GM12878 (cell line): ENCODE results near the gene CSK. TPM values are rescaled to one million over a fixed set of nuclear protein-coding genes. Genes with fewer than 3 reads are reported as not detected.

Experiments used
- CEBPB ChIP-seq, 2 experiments: fragments of 150-350 bp in 1 of 2; IDR thresholded peaks; 2 replicates each; pipeline ENCODE4 v1.6.1; 2012 to 2014; ENCODE audit warnings: low read depth in 2 of 2, low read length in 2 of 2, borderline replicate concordance in 1 of 2, inconsistent platforms in 1 of 2
- CREM ChIP-seq: IDR thresholded peaks from 2 replicates; pipeline ENCODE4 v1.6.1; 2014; ENCODE audit warnings: antibody characterized with exemption, low read depth
- FOXK2 ChIP-seq: fragments of 450-650 bp; IDR thresholded peaks from 2 replicates; pipeline ENCODE4 v1.6.1; 2017; ENCODE audit warnings: mild to moderate bottlenecking, moderate library complexity
- IKZF2 ChIP-seq, 2 experiments: fragments of 450-650 bp; IDR thresholded peaks; 2 replicates each; pipeline ENCODE4 v1.6.1; 2017; ENCODE audit warnings: mild to moderate bottlenecking in 2 of 2, moderate library complexity in 2 of 2
- KAT2A ChIP-seq: conservative IDR thresholded peaks from 2 replicates; pipeline ENCODE4 v1.6.1; 2011; ENCODE audit warnings: low read depth, low read length; ENCODE audit not compliant: control insufficient read depth
- NBN ChIP-seq: fragments of 450-650 bp; IDR thresholded peaks from 2 replicates; pipeline ENCODE4 v1.6.1; 2016
- NRF1 ChIP-seq: conservative IDR thresholded peaks from 2 replicates; pipeline ENCODE4 v1.6.1; 2011; ENCODE audit warnings: mild to moderate bottlenecking, low read depth, low read length, improper control_type of control experiment
- RELA ChIP-seq: fragments of 450-650 bp; IDR thresholded peaks from 2 replicates; pipeline ENCODE4 v1.8.0; 2014; ENCODE audit warnings: borderline replicate concordance; ENCODE audit not compliant: partially characterized antibody
- SKIL ChIP-seq: fragments of 450-650 bp; IDR thresholded peaks from 2 replicates; pipeline ENCODE4 v1.6.1; 2017; ENCODE audit warnings: mild to moderate bottlenecking, low read depth, inconsistent platforms; ENCODE audit not compliant: poor library complexity, severe bottlenecking
- STAT1 ChIP-seq: fragments of 450-650 bp; conservative IDR thresholded peaks from 2 replicates; pipeline ENCODE4 v1.6.1; 2014; ENCODE audit warnings: antibody characterized with exemption, mild to moderate bottlenecking
- ZBTB33 ChIP-seq: fragments of 450-650 bp; IDR thresholded peaks from 2 replicates; pipeline ENCODE4 v1.6.1; 2017; ENCODE audit warnings: mild to moderate bottlenecking
- polyA plus RNA-seq, 11 experiments: library from polyadenylated mRNA; depleted of rRNA in 4 of 11; unstranded in 6 of 11; stranded (reverse) in 5 of 11; fragments of >200 nt; fragmentation: Nextera tagmentation in 4 of 11; fragmentation: Illumina TruSeq in 1 of 11; extraction: Ambion mirVana in 4 of 11; extraction: Trizol in 1 of 11; gene quantifications; 1 replicate in 1 of 11; 2 replicates in 10 of 11; pipeline versions ENCODE4 v1.2.1 to v1.2.3, GENCODE V29; 2011 to 2016; ENCODE audit warnings: inconsistent platforms in 2 of 11, missing spikeins in 2 of 11, low read depth in 1 of 11
- total RNA-seq, 4 experiments: library from RNA; depleted of rRNA in 3 of 4; stranded (reverse); fragments of >200 nt in 3 of 4; fragmentation: Illumina TruSeq in 1 of 4; extraction: Trizol in 1 of 4; gene quantifications; 2 replicates each; pipeline versions ENCODE4 v1.2.1 to v1.2.3, GENCODE V29; 2013 to 2021
- TF ChIP-seq, protein P1 (sequence below): fragments of 450-650 bp; IDR thresholded peaks from 2 replicates; pipeline ENCODE4 v1.6.1; 2017; ENCODE audit warnings: mild to moderate bottlenecking, moderate library complexity
- TF ChIP-seq, protein P2 (sequence below): fragments of 450-650 bp; conservative IDR thresholded peaks from 2 replicates; pipeline ENCODE4 v1.6.1; 2017; ENCODE audit warnings: mild to moderate bottlenecking, moderate library complexity
- TF ChIP-seq, protein P3 (sequence below): fragments of 450-650 bp; formaldehyde crosslinking; IDR thresholded peaks from 2 replicates; pipeline ENCODE4 v1.4.0; 2022; ENCODE audit warnings: mild to moderate bottlenecking, moderate library complexity

CSK gene
- total and polyA plus RNA-seq, 10 of the 15 experiments (the other 5 are each of a cell fraction or from before 2014, with no cell fraction given): 3.4 to 327 (median 75.8) TPM

- TF ChIP-seq SKIL: no peak
- peak; percentile 90 for TF ChIP-seq CREM
- TF ChIP-seq IKZF2 (IDR thresholded peaks at IDR 0.05): peak; percentile 60 to 64; a peak in 2 of 4 replicates
- TF ChIP-seq, protein P1, sequence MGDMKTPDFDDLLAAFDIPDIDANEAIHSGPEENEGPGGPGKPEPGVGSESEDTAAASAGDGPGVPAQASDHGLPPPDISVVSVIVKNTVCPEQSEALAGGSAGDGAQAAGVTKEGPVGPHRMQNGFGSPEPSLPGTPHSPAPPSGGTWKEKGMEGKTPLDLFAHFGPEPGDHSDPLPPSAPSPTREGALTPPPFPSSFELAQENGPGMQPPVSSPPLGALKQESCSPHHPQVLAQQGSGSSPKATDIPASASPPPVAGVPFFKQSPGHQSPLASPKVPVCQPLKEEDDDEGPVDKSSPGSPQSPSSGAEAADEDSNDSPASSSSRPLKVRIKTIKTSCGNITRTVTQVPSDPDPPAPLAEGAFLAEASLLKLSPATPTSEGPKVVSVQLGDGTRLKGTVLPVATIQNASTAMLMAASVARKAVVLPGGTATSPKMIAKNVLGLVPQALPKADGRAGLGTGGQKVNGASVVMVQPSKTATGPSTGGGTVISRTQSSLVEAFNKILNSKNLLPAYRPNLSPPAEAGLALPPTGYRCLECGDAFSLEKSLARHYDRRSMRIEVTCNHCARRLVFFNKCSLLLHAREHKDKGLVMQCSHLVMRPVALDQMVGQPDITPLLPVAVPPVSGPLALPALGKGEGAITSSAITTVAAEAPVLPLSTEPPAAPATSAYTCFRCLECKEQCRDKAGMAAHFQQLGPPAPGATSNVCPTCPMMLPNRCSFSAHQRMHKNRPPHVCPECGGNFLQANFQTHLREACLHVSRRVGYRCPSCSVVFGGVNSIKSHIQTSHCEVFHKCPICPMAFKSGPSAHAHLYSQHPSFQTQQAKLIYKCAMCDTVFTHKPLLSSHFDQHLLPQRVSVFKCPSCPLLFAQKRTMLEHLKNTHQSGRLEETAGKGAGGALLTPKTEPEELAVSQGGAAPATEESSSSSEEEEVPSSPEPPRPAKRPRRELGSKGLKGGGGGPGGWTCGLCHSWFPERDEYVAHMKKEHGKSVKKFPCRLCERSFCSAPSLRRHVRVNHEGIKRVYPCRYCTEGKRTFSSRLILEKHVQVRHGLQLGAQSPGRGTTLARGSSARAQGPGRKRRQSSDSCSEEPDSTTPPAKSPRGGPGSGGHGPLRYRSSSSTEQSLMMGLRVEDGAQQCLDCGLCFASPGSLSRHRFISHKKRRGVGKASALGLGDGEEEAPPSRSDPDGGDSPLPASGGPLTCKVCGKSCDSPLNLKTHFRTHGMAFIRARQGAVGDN: peak; percentile 93
- TF ChIP-seq, protein P2, sequence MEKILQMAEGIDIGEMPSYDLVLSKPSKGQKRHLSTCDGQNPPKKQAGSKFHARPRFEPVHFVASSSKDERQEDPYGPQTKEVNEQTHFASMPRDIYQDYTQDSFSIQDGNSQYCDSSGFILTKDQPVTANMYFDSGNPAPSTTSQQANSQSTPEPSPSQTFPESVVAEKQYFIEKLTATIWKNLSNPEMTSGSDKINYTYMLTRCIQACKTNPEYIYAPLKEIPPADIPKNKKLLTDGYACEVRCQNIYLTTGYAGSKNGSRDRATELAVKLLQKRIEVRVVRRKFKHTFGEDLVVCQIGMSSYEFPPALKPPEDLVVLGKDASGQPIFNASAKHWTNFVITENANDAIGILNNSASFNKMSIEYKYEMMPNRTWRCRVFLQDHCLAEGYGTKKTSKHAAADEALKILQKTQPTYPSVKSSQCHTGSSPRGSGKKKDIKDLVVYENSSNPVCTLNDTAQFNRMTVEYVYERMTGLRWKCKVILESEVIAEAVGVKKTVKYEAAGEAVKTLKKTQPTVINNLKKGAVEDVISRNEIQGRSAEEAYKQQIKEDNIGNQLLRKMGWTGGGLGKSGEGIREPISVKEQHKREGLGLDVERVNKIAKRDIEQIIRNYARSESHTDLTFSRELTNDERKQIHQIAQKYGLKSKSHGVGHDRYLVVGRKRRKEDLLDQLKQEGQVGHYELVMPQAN: no peak
- TF ChIP-seq CEBPB (IDR thresholded peaks at IDR 0.05; ENCODE audit: borderline replicate concordance in 1 of 2, low read depth in 2 of 2, low read length in 2 of 2): no peak
- TF ChIP-seq RELA: peak; percentile 94
- TF ChIP-seq KAT2A: no peak
- TF ChIP-seq ZBTB33: no peak
- no peak for TF ChIP-seq NRF1
- peak; percentile 81 for TF ChIP-seq STAT1
- TF ChIP-seq, protein P3, sequence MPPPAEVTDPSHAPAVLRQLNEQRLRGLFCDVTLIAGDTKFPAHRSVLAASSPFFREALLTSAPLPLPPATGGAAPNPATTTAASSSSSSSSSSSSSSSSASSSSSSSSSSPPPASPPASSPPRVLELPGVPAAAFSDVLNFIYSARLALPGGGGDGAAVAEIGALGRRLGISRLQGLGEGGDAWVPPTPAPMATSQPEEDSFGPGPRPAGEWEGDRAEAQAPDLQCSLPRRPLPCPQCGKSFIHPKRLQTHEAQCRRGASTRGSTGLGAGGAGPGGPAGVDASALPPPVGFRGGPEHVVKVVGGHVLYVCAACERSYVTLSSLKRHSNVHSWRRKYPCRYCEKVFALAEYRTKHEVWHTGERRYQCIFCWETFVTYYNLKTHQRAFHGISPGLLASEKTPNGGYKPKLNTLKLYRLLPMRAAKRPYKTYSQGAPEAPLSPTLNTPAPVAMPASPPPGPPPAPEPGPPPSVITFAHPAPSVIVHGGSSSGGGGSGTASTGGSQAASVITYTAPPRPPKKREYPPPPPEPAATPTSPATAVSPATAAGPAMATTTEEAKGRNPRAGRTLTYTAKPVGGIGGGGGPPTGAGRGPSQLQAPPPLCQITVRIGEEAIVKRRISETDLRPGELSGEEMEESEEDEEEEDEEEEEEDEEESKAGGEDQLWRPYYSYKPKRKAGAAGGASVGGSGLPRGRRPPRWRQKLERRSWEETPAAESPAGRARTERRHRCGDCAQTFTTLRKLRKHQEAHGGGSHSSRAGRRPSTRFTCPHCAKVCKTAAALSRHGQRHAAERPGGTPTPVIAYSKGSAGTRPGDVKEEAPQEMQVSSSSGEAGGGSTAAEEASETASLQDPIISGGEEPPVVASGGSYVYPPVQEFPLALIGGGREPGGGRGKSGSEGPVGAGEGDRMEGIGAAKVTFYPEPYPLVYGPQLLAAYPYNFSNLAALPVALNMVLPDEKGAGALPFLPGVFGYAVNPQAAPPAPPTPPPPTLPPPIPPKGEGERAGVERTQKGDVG (CRISPR knock-in tag): no peak
- no peak for TF ChIP-seq FOXK2
- TF ChIP-seq NBN: peak; percentile 91
Observed at GRCh38 chr15:74799856-74800558, 18.1 kb downstream of the CSK start (continued).
